Esophagus squamous epithelium (tissue), 4 donors: Measurements from ENCODE around the gene HSPB2.

Experiments
- POLR2A ChIP-seq, 4 donors: fragments of 450-650 bp; IDR thresholded peaks; one replicate each; pipeline ENCODE4 v1.6.1; 2017; ENCODE audit warnings: antibody characterized with exemption in 4 of 4, mild to moderate bottlenecking in 4 of 4, moderate library complexity in 3 of 4
- TF ChIP-seq, protein P1 (sequence below), 6 experiments: fragments of 450-650 bp in 4 of 6; fragments of 200-600 bp in 2 of 6; sonication (generic) in 2 of 6; IDR thresholded peaks; one replicate each; pipeline ENCODE4 v1.5.1; 2016 to 2019; ENCODE audit warnings: antibody characterized with exemption in 6 of 6, mild to moderate bottlenecking in 4 of 6, moderate library complexity in 4 of 6

DNA sequence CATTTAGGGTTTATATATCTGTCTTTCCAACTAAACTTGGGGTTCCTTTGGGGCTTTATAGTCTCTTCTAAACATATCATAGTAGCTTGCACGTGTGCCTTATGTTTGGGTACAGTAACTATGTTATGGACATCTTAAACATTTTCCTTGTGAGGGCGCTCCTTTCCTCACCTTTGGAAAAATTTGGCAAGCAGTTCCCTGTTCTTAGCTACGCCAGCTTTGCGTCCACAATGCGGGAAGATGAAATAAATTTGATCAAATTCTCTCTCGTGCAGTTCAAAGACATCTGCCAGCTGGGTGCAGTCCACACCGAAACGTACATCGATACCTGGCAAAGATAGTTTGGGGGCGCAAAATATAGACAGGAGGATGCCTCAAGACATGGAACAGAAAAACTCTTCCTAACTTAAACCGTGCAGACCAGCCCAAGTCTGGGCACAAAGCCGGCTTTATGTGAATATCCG, 34.1 kb upstream of the HSPB2 start:
- TF ChIP-seq, protein P1, sequence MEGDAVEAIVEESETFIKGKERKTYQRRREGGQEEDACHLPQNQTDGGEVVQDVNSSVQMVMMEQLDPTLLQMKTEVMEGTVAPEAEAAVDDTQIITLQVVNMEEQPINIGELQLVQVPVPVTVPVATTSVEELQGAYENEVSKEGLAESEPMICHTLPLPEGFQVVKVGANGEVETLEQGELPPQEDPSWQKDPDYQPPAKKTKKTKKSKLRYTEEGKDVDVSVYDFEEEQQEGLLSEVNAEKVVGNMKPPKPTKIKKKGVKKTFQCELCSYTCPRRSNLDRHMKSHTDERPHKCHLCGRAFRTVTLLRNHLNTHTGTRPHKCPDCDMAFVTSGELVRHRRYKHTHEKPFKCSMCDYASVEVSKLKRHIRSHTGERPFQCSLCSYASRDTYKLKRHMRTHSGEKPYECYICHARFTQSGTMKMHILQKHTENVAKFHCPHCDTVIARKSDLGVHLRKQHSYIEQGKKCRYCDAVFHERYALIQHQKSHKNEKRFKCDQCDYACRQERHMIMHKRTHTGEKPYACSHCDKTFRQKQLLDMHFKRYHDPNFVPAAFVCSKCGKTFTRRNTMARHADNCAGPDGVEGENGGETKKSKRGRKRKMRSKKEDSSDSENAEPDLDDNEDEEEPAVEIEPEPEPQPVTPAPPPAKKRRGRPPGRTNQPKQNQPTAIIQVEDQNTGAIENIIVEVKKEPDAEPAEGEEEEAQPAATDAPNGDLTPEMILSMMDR (IDR thresholded peaks at IDR 0.05) = no peak
- TF ChIP-seq POLR2A (IDR thresholded peaks at IDR 0.05) = no peak
